HG03060 (cell line): ENCODE results near the gene MMP12.
A peak's percentile ranks its signal among the peaks of the same experiment; 100 is the strongest.
"Not testable (repeated sequence)": the region's sequence is repeated elsewhere in the genome, so short reads cannot be mapped to it uniquely, and the experiment has no call there.

Experiments
- ATAC-seq: cut with Tn5 transposase; IDR thresholded peaks from one replicate; pipeline ENCODE4 v1.9.1; 2021; ENCODE audit warnings: low read depth, moderate number of reproducible peaks; ENCODE audit not compliant: unreplicated experiment

The MMP12 gene

DNA sequence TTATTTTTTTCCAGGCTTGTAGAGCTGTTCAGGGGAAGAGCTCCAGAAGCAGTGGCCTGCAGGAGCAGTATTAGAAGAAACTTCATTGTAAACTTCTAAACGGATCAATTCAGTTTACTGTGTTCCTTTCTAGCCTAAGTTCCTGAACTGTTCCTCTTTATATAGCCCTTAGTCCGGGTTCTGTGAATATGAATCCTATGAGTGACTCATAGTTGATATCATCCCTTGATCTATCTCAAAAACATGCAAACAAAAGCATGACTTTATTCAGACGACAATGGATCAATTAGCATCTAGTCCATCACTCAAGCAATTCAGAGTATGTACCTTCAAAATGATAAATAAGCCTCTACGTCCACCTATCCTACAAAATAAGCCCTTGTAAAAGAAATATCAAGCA, at the start of gene MMP12:
Gene MMP12 (minus strand): TSS at position 131 of the 400 bp plus-strand sequence. CDS start 45 bp downstream, at position 86.
- no peak for ATAC-seq

DNA sequence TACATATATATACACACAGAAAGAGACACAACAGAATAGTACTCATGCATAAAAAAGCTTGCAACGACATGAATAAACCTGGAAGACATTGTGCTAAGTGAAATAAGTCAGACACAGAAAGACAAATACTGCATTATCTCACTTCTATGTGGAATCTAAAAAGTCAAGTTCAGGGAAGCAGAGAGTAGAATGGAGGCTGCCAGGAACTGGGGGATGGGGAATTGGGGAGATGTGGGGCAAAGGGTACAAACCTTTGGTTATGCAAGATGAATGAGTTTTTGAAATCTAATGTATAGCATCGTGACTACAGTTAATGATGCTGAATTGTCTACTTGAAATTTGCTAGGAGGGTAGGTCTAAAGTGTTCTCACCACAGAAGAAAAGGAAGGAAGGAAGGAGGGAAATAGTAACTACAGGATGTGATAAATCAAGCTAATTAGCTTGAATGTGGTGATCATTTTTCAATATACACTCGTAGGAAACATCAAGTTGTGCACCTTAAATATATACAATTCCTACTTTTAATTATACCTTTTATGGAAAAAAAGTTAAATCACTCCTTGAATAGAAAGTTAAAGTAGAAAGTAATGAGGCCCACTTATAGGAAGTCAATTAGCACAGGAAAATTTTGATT, 46.9 kb upstream of the MMP12 start:
- no peak for ATAC-seq

DNA sequence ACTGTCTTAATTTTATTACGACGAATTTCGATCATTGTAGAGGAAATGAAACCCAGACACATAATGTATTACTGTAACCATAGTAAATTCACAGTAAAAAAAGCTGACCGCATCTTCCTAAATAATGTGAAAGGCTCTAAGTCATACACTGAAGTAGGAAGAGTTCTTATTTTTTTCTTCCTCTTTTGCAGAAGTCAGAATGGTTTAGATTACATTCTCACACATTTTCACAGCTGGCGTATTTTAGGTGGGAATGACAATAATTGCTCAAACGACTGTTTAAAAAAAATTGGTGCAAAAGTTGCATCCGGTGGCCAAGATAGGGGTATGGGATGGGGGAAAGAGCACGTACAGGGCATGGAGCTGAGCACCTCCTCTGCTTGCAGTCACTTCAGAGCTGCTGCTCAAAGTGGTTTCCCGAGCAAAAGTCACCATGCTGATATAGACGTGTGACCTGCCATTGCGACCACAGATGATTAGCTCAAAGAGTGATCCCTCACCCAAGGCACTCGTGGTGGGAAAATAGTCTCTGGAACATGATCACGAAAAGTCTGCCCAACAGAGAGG, 45.4 kb upstream of the MMP12 start:
- peak; percentile 90 for ATAC-seq

DNA sequence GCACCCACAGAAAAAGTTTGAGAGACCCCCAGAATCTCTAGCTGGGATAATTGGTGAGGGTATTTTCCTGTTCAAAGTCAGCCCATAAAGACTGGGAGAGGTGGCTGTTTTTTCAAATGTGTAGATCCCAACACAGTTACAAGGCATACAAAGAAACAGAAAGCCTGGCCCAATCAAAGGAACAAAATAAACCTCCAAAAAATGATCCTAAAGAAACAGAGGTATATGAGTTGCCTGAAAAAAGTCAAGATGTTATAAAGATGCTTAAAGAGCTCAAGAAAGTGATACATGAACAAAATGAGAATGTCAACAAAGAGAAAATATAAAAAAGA, 40.2 kb upstream of the MMP12 start:
- ATAC-seq = no peak

DNA sequence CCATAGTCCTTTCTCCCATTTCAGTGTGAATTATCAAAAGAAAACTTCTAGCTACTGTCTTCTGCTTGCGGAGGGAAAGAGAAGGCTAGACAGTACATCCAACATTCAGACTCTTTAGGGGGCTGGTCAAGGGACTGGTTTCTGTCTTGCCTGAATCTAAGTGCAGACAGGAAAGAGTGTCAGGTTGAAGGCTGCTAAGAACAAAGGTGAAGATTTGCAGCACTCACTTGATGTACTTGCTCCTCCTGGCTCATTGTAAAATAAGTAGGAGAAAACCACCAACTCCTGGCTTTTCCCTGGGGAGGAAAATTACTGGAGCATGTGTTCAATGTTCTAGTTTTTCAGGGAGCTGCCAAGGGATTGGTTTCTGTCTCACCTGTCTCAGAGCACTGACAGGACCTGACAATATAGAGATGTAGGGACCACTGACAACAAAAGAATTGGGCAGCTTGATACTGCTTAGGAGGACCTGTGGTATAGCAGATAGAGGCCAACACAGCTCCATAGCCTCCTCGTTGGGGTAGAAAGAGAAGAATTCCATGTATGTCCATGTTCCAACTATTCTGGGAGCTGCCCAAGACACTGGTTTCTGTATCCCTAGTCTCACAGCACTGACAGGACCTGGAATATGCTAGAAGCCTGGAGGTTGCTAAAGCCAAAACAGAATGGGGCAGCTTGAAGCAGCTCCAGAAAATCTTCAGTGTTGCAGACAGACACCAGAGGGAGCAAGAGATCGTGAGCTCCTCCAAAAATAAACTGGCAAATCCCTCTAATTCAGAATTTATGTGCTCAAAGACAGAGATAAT, 39.7 kb upstream of the MMP12 start:
- ATAC-seq = no peak

DNA sequence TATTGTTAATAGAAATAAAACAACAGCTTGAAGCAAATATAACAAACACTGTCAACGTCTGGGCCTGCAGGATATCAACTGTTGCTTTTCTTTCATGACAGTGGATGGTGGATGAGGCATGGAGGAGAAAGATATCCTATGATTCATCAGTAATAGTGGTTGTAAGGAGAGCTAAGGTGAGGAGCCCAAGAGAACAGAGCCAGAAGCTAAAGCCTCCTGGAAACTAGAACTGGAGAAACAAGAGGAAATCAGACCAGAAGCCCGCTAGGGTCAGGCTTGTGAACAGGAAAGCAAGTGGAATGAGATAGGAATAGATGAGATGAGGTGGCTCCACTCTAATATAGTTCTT, 37.7 kb upstream of the MMP12 start:
- no peak for ATAC-seq

DNA sequence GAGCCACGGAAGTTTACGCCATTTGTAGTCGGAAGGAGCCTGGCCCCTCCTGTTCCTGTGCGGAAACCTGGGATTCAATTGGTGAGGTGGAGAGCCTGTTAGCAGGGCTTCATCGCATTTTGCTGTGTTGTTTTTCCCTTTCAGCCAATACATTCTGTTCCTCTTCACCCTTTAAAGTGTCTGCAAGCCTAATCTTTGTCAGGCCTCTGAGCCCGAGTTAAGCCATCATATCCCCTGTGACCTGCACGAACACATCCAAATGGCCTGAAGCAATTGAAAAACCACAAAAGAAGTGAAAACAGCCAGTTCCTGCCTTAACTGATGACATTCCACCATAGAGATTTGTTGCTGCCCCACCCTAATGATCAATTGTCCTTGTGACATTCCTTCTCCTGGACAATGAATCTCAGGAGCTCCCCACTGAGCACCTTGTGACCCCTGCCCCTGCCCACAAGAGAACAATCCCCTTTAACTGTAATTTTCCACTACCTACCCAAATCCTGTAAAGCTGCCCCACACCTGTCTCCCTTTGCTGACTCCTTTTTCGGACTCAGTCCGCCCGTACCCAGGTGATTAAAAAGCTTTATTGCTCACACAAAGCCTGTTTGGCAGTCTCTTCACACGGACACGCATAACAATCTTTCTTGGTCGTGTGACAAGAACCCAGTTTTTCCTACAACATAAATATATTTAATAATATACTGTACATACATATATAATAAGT, 37.1 kb upstream of the MMP12 start:
- no peak for ATAC-seq

DNA sequence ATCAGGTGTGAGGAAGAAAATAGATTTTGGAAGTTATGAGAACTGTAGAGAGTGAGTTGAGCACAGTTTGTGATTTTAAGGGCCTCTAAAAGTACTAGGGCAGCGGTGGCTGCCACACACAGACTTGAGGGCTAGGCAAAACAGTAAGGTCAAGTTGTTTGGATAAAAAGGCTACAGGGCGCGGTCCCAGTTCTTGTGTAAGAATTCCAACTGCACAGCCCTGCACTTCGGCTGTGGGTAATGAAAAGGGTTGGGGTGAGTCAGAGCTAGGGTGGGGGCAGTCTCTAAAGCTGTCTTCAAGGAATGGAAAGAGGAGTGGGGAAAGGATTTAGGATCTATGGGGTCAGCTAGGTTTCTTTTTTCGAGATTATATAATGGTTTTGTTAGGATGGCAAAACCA, 31.1 kb upstream of the MMP12 start:
- ATAC-seq = not testable (repeated sequence)

DNA sequence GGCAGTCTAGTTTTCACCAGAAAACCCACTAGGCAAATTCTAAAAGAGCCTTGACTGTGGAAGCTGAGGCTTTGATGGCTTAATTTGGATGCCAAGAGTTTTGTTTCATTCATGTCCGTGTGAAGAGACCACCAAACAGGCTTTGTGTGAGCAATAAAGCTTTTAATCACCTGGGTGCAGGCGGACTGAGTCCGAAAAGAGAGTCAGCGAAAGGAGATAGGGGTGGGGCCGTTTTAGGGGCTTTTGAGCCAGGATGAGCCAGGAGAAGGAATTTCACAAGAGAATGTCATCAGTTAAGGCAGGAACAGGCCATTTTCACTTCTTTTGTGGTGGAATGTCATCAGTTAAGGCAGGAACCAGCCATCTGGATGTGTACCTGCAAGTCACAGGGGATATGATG, 29.1 kb upstream of the MMP12 start:
- ATAC-seq = not testable (repeated sequence)

DNA sequence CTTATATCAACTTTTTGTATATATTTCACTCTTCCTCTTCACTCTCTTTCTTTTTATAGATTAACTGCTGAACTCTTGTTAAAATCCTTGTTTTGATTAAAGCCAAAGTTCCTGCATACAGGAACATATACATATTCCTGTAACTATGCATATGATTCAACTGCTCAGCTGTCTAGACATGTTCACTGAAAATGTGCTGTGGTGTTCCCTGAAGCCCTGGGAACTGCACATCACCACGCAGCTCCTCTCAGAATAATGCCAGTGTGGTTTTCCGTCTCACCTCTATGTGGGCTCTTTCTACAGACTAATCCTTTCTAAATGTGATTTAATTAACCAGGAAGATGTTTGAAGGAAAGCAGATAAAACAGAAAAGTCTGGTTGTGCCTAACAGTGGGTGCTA, 25.6 kb upstream of the MMP12 start:
- no peak for ATAC-seq

DNA sequence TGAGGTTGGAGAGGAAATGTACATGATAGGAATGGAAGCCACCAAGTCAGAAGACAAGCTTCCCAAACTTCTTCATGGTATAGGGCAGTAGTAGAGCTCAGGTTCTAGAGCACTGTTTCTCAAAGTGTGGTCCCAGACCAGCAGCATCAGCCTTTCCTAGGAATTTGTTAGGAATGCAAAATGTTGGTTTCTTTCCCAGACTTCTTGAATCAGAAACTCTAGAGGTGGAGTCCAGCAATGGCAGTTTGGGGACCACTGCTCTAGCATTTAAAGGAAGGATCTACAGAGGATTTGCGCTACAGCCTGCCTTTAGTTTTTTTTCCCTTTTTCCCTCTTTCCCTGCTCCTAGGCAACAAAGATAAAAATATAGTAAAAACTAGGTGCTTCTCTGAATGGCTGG, 17.0 kb upstream of the MMP12 start:
- ATAC-seq = no peak

DNA sequence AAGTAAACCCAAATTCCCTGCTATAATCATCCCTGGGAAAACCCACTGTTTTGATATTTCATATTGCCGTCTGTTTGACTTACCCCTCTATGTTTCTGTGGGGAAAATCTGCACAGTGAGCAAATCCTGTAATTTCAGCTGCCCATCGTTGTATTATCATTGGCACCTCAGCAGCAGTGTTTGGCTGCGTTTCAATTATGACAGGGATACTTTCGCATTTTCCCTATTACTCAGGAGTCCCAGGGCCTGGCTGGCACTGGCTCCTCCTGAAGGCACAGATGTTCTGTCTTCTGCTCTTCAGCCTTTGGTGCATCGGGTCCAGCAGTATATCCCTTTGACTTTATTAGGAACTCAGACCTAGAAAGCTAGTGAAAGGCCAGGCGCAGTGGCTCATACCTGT, 12.2 kb upstream of the MMP12 start:
- no peak for ATAC-seq

DNA sequence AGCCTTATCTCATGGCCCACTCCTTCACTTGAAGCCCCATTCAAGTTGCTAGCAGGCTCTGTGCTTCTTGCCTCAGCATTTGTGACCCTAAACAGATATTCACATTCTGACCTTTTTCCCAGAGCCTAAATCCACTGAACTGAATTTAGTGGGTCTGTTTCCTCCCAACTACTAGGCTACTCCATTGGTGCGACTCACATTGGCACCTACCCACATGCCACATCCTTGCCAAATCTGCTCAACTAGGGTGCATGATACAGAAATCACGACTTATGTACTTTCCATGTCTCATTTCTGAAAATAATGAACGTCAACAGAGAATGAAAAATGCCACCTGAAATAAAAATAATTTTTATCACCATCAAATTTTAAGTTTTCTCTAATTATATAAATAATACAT, 8.4 kb upstream of the MMP12 start:
- no peak for ATAC-seq

DNA sequence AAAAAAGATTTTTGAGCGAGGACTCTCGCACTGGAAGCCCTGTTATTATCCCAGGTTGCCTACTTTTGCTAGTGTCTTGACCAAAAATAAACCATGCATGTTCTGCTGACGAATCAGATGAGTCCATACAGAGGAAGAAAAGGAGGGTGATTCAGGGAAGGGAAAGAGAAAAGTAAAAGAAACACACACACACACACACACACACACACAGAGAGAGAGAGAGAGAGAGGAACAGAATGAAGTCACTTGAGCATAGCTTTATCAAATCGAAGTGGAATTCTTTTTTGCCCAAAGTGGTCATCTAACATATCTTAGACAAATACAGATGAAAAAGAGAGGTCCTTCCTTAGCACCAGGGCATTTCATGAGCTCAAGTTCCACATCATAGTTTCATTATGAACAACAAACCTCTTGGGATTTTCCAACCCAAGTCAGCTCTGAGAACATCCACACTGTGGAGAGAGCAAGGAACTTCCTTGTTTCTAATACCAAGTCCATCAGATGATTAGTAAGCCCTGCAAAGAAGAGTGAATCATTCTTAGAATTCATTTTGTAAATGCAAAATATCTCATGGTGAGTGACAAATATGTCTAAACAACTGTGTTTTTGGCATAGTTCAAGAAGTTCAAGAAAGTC, 7.7 kb upstream of the MMP12 start:
- peak; percentile 82 for ATAC-seq

DNA sequence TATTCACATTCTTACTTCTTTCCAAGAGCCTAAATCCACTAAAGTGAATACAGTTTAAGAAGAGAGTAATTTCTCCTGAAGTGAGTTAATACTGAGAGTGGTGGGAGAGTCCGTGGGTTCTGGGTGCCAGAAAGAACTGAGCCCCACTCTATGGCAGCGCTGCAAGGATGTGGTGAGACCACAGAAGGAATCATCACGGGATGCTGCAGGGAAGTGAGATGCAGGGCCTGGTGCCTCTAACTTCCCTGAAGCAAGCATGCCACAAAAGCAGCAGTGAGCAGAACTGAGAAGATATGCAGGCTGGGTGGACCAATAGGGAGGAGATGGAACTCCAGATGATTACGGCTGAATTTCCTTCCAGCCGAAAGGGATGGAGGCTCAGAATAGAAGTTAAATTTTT, 5.0 kb upstream of the MMP12 start:
- ATAC-seq = no peak

DNA sequence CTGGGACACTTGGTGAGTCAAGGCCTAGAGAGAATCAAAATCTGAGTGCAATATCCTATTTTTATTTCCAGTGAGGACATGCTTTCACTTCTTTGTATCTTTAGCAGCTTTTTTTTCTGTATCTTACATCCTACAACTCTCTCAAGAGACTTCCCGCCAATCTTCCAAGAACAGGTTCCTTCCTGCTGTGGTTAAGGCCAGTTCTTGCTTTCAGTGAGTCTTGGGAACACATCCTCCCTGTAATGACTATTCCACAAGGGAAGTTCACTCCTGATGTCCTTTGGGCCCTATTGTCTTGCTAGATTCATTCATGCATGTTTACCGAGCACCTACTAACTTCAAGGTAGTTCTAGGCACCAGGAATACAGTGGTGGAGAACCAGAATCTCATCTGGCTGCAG, 3.8 kb upstream of the MMP12 start:
- ATAC-seq = no peak

DNA sequence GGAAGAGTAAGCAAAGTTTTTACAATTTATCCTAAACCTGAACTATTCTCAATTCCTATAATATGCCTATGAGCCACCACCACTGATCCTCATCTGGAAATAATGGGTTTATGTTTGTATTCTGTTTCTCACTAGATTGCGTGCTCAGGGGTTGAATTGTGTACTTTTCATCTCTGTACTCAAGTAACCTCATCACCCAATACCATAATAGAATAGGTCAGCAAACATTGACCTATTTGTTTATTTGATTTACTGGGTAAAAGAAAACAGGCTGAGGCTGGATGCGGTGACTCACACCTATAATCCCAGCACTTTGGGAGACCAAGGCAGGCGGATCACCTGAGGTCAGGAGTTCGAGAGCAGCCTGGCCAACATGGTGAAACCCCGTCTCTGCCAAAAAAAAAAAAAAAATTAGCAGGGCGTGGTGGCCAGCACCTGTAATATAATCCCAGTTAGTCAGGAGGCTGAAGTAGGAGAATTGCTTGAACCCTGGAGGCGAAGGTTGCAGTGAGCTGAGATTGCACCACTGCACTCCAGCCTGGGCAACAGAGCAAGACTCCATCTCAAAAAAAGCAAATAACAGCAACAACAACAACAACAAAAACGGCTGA, 5.3 kb downstream of the MMP12 start:
- not testable (repeated sequence) for ATAC-seq

DNA sequence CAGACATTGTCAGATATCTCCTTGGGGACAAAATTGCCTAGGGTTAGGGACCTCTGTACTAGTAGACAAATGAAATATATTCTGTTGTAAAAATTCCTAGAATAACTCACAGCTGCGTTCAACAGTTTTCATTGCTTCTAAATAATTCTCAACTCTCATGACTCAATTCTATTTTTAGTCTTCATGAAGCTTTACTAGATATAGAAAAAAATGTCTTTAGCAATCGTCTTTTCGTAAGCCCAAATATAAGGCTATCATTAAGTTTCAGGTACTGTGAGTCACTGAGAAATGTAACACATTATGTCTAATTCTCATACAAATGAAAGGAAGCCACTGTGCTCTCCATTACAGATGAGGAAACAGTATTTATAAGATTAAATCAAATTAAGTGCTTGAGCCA, 6.4 kb downstream of the MMP12 start:
- ATAC-seq = no peak

DNA sequence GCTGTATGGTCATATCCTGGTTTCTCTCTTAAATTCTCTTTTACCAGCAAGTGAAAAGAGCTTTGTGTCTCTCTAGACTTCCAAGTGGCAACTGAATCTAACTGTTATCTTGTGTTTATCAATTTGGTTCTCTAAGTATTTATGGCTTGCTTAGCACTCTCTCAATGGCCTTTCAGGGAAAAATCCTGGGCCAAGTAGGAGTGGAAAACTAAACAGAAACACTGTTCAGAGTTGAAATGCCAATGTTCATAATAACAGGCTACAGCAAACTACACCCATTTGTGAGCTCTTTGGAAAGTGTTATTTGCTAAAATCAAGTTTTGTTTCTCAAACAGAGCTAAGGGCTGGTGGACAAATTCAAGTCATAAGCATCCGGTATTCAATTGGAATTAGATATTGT, 10.1 kb downstream of the MMP12 start:
- no peak for ATAC-seq

DNA sequence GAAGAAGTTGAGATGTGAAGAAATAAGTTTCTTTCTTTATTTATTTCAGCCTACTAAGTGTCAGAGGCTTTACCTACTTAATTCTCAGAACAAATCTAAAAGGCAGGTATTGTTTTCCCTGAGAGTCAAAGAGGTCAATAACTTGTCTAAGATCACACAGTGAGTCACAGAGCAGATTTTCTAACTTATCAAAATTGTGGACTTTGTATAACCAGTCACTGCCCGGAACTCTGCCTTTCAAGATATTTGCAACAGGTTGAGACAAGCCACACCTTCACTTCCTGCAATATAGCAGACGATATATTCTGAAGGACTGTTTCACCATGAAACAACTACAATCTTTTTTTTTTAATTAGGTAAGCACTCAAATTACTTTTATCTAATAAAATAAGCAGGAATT, 20.8 kb downstream of the MMP12 start:
- no peak for ATAC-seq

DNA sequence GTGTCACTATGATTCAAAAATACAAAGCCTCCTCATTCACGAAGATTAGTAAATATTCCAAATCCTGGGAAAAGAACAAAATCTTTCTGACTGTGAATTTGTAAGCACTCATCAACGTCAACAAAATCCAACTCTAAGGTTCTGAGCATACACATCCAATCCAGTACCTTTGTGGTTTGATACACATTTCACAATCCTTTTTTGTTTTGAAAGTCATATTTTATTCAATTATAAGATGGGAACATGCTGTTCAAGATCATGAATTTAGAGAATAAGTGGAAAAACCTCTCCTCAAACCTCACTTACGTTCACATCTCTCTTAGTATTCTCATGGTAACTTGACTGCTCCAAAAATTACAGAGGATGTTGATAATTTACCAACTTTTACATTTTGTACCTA, 21.7 kb downstream of the MMP12 start:
- ATAC-seq = no peak
